Suprapubic skin (tissue), 4 donors: ENCODE measurements around the gene NCK1. TPM values are rescaled to one million over a fixed set of nuclear protein-coding genes. Genes with fewer than 3 reads are reported as not detected.

ENCODE experiments used
- DNase-seq, 2 donors: peaks; one replicate each; pipeline ENCODE4 v3.0.0-alpha.2; 2019; ENCODE audit warnings: low spot score in 2 of 2
- H3K27ac ChIP-seq: fragments of 200-600 bp; sonication (generic); one replicate; pipeline ENCODE4 v1.5.1; 2019
- H3K27me3 ChIP-seq: fragments of 200-600 bp; sonication (generic); one replicate; pipeline ENCODE4 v1.5.1; 2019
- H3K36me3 ChIP-seq: fragments of 200-600 bp; sonication (generic); one replicate; pipeline ENCODE4 v1.5.1; 2019
- H3K4me1 ChIP-seq: fragments of 200-600 bp; sonication (generic); one replicate; pipeline ENCODE4 v1.5.1; 2019
- H3K4me3 ChIP-seq: fragments of 200-600 bp; sonication (generic); one replicate; pipeline ENCODE4 v1.5.1; 2019; ENCODE audit warnings: mild to moderate bottlenecking
- H3K9me3 ChIP-seq: fragments of 200-600 bp; sonication (generic); one replicate; pipeline ENCODE4 v1.5.1; 2019
- CTCF ChIP-seq, 2 donors: fragments of 200-600 bp in 1 of 2; fragments of 450-650 bp in 1 of 2; sonication (generic) in 1 of 2; IDR thresholded peaks; one replicate each; pipeline ENCODE4 v1.5.1; 2016 to 2019; ENCODE audit warnings: antibody characterized with exemption in 2 of 2, mild to moderate bottlenecking in 1 of 2, moderate library complexity in 1 of 2
- EP300 ChIP-seq: sonication (generic); formaldehyde crosslinking; IDR thresholded peaks from one replicate; pipeline ENCODE4 v1.6.1; 2017; ENCODE audit warnings: antibody characterized with exemption
- POLR2A ChIP-seq, 2 donors: fragments of 450-650 bp; IDR thresholded peaks; one replicate each; pipeline ENCODE4 v1.6.1; 2017; ENCODE audit warnings: antibody characterized with exemption in 2 of 2, mild to moderate bottlenecking in 2 of 2, moderate library complexity in 2 of 2
- POLR2AphosphoS5 ChIP-seq, 3 donors: sonication (generic); formaldehyde crosslinking; IDR thresholded peaks; one replicate each; pipeline ENCODE4 v1.6.1; 2017; ENCODE audit warnings: antibody characterized with exemption in 3 of 3
- WGBS: methylation state at CpG from one replicate; pipeline ENCODE4 v1.1.5; 2018; 5-methylcytosine and 5-hydroxymethylcytosine counted together
- total RNA-seq, 4 donors: library from RNA; depleted of rRNA; stranded (reverse); fragments of >200 nt; gene quantifications; one replicate each; pipeline ENCODE4 v1.1.0, GENCODE V29; 2016

The NCK1 gene
- total RNA-seq, 4 donors from 2014 or later, result 38.5 to 46.3 (median 43.7) TPM

GRCh38 chr3:136974670-136975069 is 112.7 kb downstream of the NCK1 start:
- no peak for DNase-seq
- no peak overlapping the region for H3K27ac ChIP-seq
- no peaks in the 10 kb centered on the region for H3K27me3 ChIP-seq
- H3K4me3 ChIP-seq, result no peak overlapping the region
- H3K4me1 ChIP-seq, result peaks cover 4% of the 10 kb centered on the region
- no peaks in the 10 kb centered on the region for H3K9me3 ChIP-seq
- WGBS, result 44% methylated on average over 2 of the region's 2 CpGs
- H3K36me3 ChIP-seq, result no peaks in the 10 kb centered on the region
- no peak for TF ChIP-seq POLR2A (IDR thresholded peaks at IDR 0.05)
- no peak for TF ChIP-seq POLR2AphosphoS5 (IDR thresholded peaks at IDR 0.05)
- TF ChIP-seq CTCF (IDR thresholded peaks at IDR 0.05), result no peak
- TF ChIP-seq EP300, result no peak

GRCh38 chr3:136979204-136979603 is 117.2 kb downstream of the NCK1 start:
- Histone ChIP-seq H3K9me3 (no peaks in the 10 kb centered on the region), H3K4me3 (no peak overlapping the region), H3K27ac (no peak overlapping the region), H3K27me3 (no peaks in the 10 kb centered on the region), H3K36me3 (no peaks in the 10 kb centered on the region), H3K4me1 (peaks cover 20% of the 10 kb centered on the region)
- no peak for DNase-seq
- TF ChIP-seq POLR2A (IDR thresholded peaks at IDR 0.05) (no peak), EP300 (no peak), POLR2AphosphoS5 (IDR thresholded peaks at IDR 0.05) (no peak), CTCF (IDR thresholded peaks at IDR 0.05) (no peak)

- TF ChIP-seq POLR2A (IDR thresholded peaks at IDR 0.05) (no peak), EP300 (no peak), CTCF (IDR thresholded peaks at IDR 0.05) (no peak), POLR2AphosphoS5 (IDR thresholded peaks at IDR 0.05) (no peak)
- no peak for DNase-seq
- Histone ChIP-seq H3K27me3 (no peaks in the 10 kb centered on the region), H3K4me3 (no peak overlapping the region), H3K27ac (no peak overlapping the region), H3K9me3 (no peaks in the 10 kb centered on the region), H3K4me1 (peaks cover 25% of the 10 kb centered on the region), H3K36me3 (no peaks in the 10 kb centered on the region)
- WGBS, result 68% methylated on average over 2 of the region's 3 CpGs
Measured at GRCh38 chr3:136979684-136980083, 117.7 kb downstream of the NCK1 start.

- H3K9me3 ChIP-seq, result no peaks in the 10 kb centered on the region
- DNase-seq, result no peak
- H3K27ac ChIP-seq, result no peak overlapping the region
- 80% methylated on average over 5 of the region's 5 CpGs for WGBS
- H3K27me3 ChIP-seq, result no peaks in the 10 kb centered on the region
- TF ChIP-seq CTCF (IDR thresholded peaks at IDR 0.05), result no peak
- TF ChIP-seq EP300, result no peak
- no peak for TF ChIP-seq POLR2A (IDR thresholded peaks at IDR 0.05)
- no peak for TF ChIP-seq POLR2AphosphoS5 (IDR thresholded peaks at IDR 0.05)
- no peak overlapping the region for H3K4me3 ChIP-seq
- peaks cover 38% of the 10 kb centered on the region for H3K4me1 ChIP-seq
- no peaks in the 10 kb centered on the region for H3K36me3 ChIP-seq
Measured at GRCh38 chr3:136982033-136982432, 120.0 kb downstream of the NCK1 start.

- Histone ChIP-seq H3K36me3 (no peaks in the 10 kb centered on the region), H3K9me3 (no peaks in the 10 kb centered on the region), H3K4me1 (peaks cover 38% of the 10 kb centered on the region), H3K27ac (no peak overlapping the region), H3K4me3 (no peak overlapping the region), H3K27me3 (no peaks in the 10 kb centered on the region)
- DNase-seq, result no peak
- TF ChIP-seq POLR2A (IDR thresholded peaks at IDR 0.05) (no peak), POLR2AphosphoS5 (IDR thresholded peaks at IDR 0.05) (no peak), CTCF (IDR thresholded peaks at IDR 0.05) (no peak), EP300 (no peak)
- WGBS, result 85% methylated on average over 4 of the region's 4 CpGs
Measured at GRCh38 chr3:136982520-136983138, 120.6 kb downstream of the NCK1 start.
